Endodermal cell (in vitro differentiated cells): ENCODE data around the gene TNFSF18. TPM values are rescaled to one million over a fixed set of nuclear protein-coding genes. Genes with fewer than 3 reads are reported as not detected.

Experiments used
- DNase-seq: peaks from one replicate; pipeline ENCODE4 v3.0.0-alpha.2; 2017
- H3K27ac ChIP-seq: 2 replicates; pipeline ENCODE4 v1.5.1; 2013; ENCODE audit warnings: mild to moderate bottlenecking, low read depth, low read length, moderate library complexity
- H3K27me3 ChIP-seq: 2 replicates; pipeline ENCODE4 v1.6.1; 2013; ENCODE audit warnings: mild to moderate bottlenecking, low read length, moderate library complexity; ENCODE audit not compliant: insufficient read depth, control insufficient read depth, poor library complexity, severe bottlenecking
- H3K36me3 ChIP-seq: 2 replicates; pipeline ENCODE4 v1.7.0; 2013; ENCODE audit warnings: mild to moderate bottlenecking, low read length, moderate library complexity; ENCODE audit not compliant: control insufficient read depth, insufficient read depth
- H3K4me1 ChIP-seq: one replicate; pipeline ENCODE4 v1.7.0; 2013; ENCODE audit warnings: low read length; ENCODE audit not compliant: control insufficient read depth, insufficient read depth
- H3K4me3 ChIP-seq: 2 replicates; pipeline ENCODE4 v1.5.1; 2013; ENCODE audit warnings: mild to moderate bottlenecking, low read length, moderate library complexity
- H3K9ac ChIP-seq: 2 replicates; pipeline ENCODE4 v1.6.1; 2013; ENCODE audit warnings: mild to moderate bottlenecking, low read length, moderate library complexity; ENCODE audit not compliant: poor library complexity, severe bottlenecking; ENCODE audit errors: extremely low read depth
- H3K9me3 ChIP-seq: 2 replicates; pipeline ENCODE4 v1.6.1; 2013; ENCODE audit warnings: mild to moderate bottlenecking, low read length, moderate library complexity; ENCODE audit not compliant: control insufficient read depth
- H3K27ac Mint-ChIP-seq: 2 replicates; pipeline ENCODE4 v1.8.0; 2020; ENCODE audit warnings: mixed read lengths
- H3K27me3 Mint-ChIP-seq: 2 replicates; pipeline ENCODE4 v1.8.0; 2021; ENCODE audit warnings: mild to moderate bottlenecking, mixed read lengths; ENCODE audit not compliant: insufficient read depth
- H3K36me3 Mint-ChIP-seq: 2 replicates; pipeline ENCODE4 v1.8.0; 2020; ENCODE audit warnings: low read depth, mixed read lengths
- H3K4me1 Mint-ChIP-seq: 2 replicates; pipeline ENCODE4 v1.8.0; 2020; ENCODE audit warnings: mixed read lengths
- H3K4me3 Mint-ChIP-seq: 2 replicates; pipeline ENCODE4 v1.8.0; 2020; ENCODE audit warnings: mild to moderate bottlenecking, moderate library complexity, mixed read lengths
- H3K9me3 Mint-ChIP-seq: 2 replicates; pipeline ENCODE4 v1.8.0; 2020; ENCODE audit warnings: mild to moderate bottlenecking, mixed read lengths
- WGBS, 2 experiments: methylation state at CpG; one replicate each; pipeline versions ENCODE4 v1.1.5 to v1.1.7; 2013; ENCODE audit warnings: missing lambda C conversion rate in 2 of 2, mixed read lengths in 1 of 2; ENCODE audit not compliant: insufficient coverage in 1 of 2, insufficient read length in 1 of 2; 5-methylcytosine and 5-hydroxymethylcytosine counted together
- total RNA-seq, 2 donors: library from RNA; stranded (reverse); fragmentation: NEBNext Ultra II Directional in 1 of 2; extraction: Animal tissue kit (Norgen Biotek cat#: 25700) in 1 of 2; gene quantifications; 2 replicates in 1 of 2; 3 replicates in 1 of 2; pipeline ENCODE4 v1.2.1, GENCODE V29; 2021
- TF ChIP-seq, protein P1 (sequence below): fragments of 200-600 bp; sonication (generic); conservative IDR thresholded peaks from 2 replicates; pipeline ENCODE4 v1.5.0; 2021; ENCODE audit warnings: antibody characterized with exemption, mild to moderate bottlenecking

The TNFSF18 gene
- total RNA-seq, 2 donors from 2014 or later, result not detected

DNA sequence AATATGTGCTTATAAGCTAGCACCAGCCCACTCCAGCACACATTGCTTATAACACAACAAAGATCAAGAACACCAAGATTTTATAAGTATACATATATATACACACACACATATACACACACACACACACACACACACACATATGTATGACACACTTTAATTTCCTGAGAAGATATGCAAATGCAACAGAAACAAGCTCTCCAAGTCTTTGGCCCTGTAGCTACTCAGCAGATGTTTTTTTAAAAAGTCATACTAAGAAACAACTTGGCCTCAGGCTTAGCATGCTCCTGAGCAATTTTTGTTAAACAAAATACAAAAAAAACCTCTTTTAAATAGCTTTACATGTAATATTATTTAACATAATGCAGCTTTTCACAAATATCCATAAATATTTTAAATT is 11.1 kb downstream of the TNFSF18 start:
- peaks cover 4% of the 10 kb centered on the region for H3K4me1 ChIP-seq
- H3K36me3 ChIP-seq, result no peaks in the 10 kb centered on the region
- H3K9ac ChIP-seq, result no peak overlapping the region
- Mint-ChIP-seq H3K27ac (no peak overlapping the region), H3K4me1 (peaks cover 10% of the 10 kb centered on the region), H3K9me3 (no peaks in the 10 kb centered on the region), H3K4me3 (no peak overlapping the region), H3K27me3 (no peaks in the 10 kb centered on the region), H3K36me3 (no peaks in the 10 kb centered on the region)
- no peak for DNase-seq
- H3K9me3 ChIP-seq, result no peaks in the 10 kb centered on the region
- TF ChIP-seq, protein P1, sequence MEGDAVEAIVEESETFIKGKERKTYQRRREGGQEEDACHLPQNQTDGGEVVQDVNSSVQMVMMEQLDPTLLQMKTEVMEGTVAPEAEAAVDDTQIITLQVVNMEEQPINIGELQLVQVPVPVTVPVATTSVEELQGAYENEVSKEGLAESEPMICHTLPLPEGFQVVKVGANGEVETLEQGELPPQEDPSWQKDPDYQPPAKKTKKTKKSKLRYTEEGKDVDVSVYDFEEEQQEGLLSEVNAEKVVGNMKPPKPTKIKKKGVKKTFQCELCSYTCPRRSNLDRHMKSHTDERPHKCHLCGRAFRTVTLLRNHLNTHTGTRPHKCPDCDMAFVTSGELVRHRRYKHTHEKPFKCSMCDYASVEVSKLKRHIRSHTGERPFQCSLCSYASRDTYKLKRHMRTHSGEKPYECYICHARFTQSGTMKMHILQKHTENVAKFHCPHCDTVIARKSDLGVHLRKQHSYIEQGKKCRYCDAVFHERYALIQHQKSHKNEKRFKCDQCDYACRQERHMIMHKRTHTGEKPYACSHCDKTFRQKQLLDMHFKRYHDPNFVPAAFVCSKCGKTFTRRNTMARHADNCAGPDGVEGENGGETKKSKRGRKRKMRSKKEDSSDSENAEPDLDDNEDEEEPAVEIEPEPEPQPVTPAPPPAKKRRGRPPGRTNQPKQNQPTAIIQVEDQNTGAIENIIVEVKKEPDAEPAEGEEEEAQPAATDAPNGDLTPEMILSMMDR, result no peak
- H3K27ac ChIP-seq, result no peak overlapping the region
- H3K4me3 ChIP-seq, result no peak overlapping the region
- no peaks in the 10 kb centered on the region for H3K27me3 ChIP-seq

DNA sequence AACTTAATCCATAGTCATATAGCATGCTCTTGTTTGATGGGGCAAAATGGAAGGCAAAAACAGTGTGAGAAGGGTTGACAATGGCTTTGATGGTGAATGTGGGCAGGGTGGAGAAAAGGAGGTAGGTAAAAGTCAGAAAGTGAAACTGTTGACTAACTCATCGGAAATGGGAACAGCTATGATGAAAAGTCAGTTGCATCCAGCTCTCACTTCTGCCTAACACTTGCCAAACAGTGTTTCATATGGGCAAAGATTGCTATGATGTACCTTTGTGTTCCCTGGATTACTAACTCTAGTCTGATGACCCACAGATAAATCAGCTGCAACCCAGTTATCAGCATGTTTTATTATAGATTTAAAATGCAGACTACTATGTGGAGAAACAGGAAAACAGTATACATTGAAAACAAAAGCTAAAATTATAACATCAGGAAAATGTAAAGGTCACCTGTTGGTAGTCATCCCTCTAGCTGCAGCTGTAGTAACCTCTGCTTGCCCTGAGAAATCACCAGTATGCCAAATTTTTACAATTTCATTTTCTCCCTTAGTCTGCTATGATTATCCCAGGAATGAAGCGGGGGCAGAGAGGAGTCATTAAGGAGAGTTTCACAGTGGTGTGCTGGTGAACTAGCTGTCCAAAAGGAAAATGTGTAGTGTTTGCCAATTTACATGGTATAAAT is 11.7 kb downstream of the TNFSF18 start:
- H3K9me3 ChIP-seq, result no peaks in the 10 kb centered on the region
- no peaks in the 10 kb centered on the region for H3K36me3 Mint-ChIP-seq
- no peak overlapping the region for H3K4me3 ChIP-seq
- no peaks in the 10 kb centered on the region for H3K27me3 Mint-ChIP-seq
- TF ChIP-seq, protein P1, result no peak
- peaks cover 10% of the 10 kb centered on the region for H3K4me1 Mint-ChIP-seq
- H3K36me3 ChIP-seq, result no peaks in the 10 kb centered on the region
- H3K9me3 Mint-ChIP-seq, result no peaks in the 10 kb centered on the region
- WGBS, 2 experiments, result 92 to 100% methylated on average over 1 to 2 of the region's 2 CpGs
- no peaks in the 10 kb centered on the region for H3K27me3 ChIP-seq
- H3K27ac Mint-ChIP-seq, result no peak overlapping the region
- no peak for DNase-seq
- no peak overlapping the region for H3K9ac ChIP-seq
- no peak overlapping the region for H3K4me3 Mint-ChIP-seq
- no peak overlapping the region for H3K27ac ChIP-seq
- H3K4me1 ChIP-seq, result peaks cover 4% of the 10 kb centered on the region

DNA sequence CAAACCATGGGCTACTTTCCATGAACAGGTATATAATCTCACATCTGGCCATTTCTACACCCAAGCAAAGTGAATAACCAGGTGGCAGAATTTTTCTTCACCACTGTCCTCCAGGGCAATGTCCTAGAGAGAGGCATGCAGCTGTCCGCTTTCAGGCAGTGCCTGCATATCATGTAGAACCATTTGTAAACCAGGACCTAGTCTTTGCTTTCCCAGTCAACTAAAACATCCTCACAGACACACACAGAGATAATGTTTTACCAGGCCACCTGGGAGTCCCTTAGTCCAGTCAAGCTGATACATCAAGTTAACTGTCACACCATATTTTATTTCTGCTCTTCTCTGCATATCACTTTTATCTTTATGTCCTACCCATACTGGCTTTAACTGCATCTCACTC is 26.2 kb downstream of the TNFSF18 start:
- no peak for DNase-seq
- Histone ChIP-seq H3K4me3 (no peak overlapping the region), H3K9ac (no peak overlapping the region), H3K36me3 (no peaks in the 10 kb centered on the region), H3K27me3 (no peaks in the 10 kb centered on the region), H3K27ac (no peak overlapping the region), H3K4me1 (no peaks in the 10 kb centered on the region), H3K9me3 (peaks cover 23% of the 10 kb centered on the region)
- H3K27ac Mint-ChIP-seq, result no peak overlapping the region
- peaks cover 16% of the 10 kb centered on the region for H3K9me3 Mint-ChIP-seq
- TF ChIP-seq, protein P1, result no peak
- no peaks in the 10 kb centered on the region for H3K4me1 Mint-ChIP-seq
- H3K36me3 Mint-ChIP-seq, result no peaks in the 10 kb centered on the region
- WGBS, 2 experiments, result 100% methylated on average over 1 of the region's 1 CpG; no CpG with 5 or more reads in 1 of the 2 experiments
- no peaks in the 10 kb centered on the region for H3K27me3 Mint-ChIP-seq
- H3K4me3 Mint-ChIP-seq, result no peak overlapping the region
